Heart left ventricle (tissue), 16 donors: Measurements from ENCODE around the gene SEC22B. TPM values are rescaled to one million over a fixed set of nuclear protein-coding genes. Genes with fewer than 3 reads are reported as not detected.
A peak's percentile ranks its signal among the peaks of the same experiment; 100 is the strongest.
"Not testable (repeated sequence)": the region's sequence is repeated elsewhere in the genome, so short reads cannot be mapped to it uniquely, and the experiment has no call there.

Source experiments
- ATAC-seq, 4 donors: fragments of 200-7000 bp; cut with Tn5 transposase; one replicate each; pipeline ENCODE4 v1.9.1; 2020 to 2022; ENCODE audit warnings: moderate library complexity in 4 of 4, mild to moderate bottlenecking in 3 of 4, moderate number of reproducible peaks in 1 of 4
- DNase-seq, 5 donors: peaks; one replicate each; pipeline ENCODE4 v3.0.0-alpha.2; 2020
- H3K27ac ChIP-seq, 12 donors: fragments of 200-600 bp; sonication (generic) in 4 of 12; one replicate each; pipeline versions ENCODE4 v1.5.0 to v1.8.0; 2016 to 2022; ENCODE audit warnings: mild to moderate bottlenecking in 2 of 12
- H3K27me3 ChIP-seq, 9 donors: fragments of 200-600 bp; sonication (generic) in 2 of 9; one replicate each; pipeline versions ENCODE4 v1.5.1 to v1.8.0; 2016 to 2022; ENCODE audit warnings: mild to moderate bottlenecking in 3 of 9
- H3K36me3 ChIP-seq, 9 donors: fragments of 200-600 bp; sonication (generic) in 2 of 9; one replicate each; pipeline versions ENCODE4 v1.5.0 to v1.8.0; 2018 to 2022; ENCODE audit warnings: mild to moderate bottlenecking in 2 of 9
- H3K4me1 ChIP-seq, 12 donors: fragments of 200-600 bp; sonication (generic) in 4 of 12; one replicate each; pipeline versions ENCODE4 v1.5.0 to v1.8.0; 2016 to 2022; ENCODE audit warnings: mild to moderate bottlenecking in 3 of 12
- H3K4me3 ChIP-seq, 12 donors: fragments of 200-600 bp; sonication (generic) in 4 of 12; one replicate each; pipeline versions ENCODE4 v1.5.0 to v1.8.0; 2017 to 2022; ENCODE audit warnings: mild to moderate bottlenecking in 9 of 12, moderate library complexity in 4 of 12
- H3K9me3 ChIP-seq, 12 donors: fragments of 200-600 bp; sonication (generic) in 4 of 12; one replicate each; pipeline versions ENCODE4 v1.5.0 to v1.8.0; 2016 to 2022; ENCODE audit warnings: mild to moderate bottlenecking in 1 of 12
- WGBS, 4 donors: extraction: QIAGEN DNeasy Blood & Tissue Kit in 2 of 4; methylation state at CpG; one replicate each; pipeline versions ENCODE4 v1.1.5 to v1.1.7; 2013 to 2018; 5-methylcytosine and 5-hydroxymethylcytosine counted together
- intact Hi-C, 10 donors: fragments of 100-400 bp; cut with DNase I; formaldehyde crosslinking; loops; one replicate each; pipeline versions ENCODE4 v1.11.1 to v1.14.2; 2022
- polyA plus RNA-seq, 2 donors: library from polyadenylated mRNA; stranded (reverse); fragments of 200-250 nt; gene quantifications; one replicate each; pipeline ENCODE4 v1.2.3, GENCODE V29; 2013
- total RNA-seq, 9 donors: library from RNA; depleted of rRNA in 2 of 9; stranded (reverse); fragments of >200 nt in 2 of 9; fragmentation: NEBNext Ultra II Directional in 3 of 9; extraction: Animal tissue kit (Norgen Biotek cat#: 25700) in 3 of 9; gene quantifications; one replicate each; pipeline versions ENCODE4 v1.1.0 to v1.2.4, GENCODE V29; 2016 to 2023
- donor health status: ischemic (EF 13 %, LVEDD 7.1; RV severe dilation, severe dysfunction).
- donor health status: healthy with polysubstance abuse.
- donor health status: DM: no; HTN: yes; CAD: no.
- donor health status: DM: no; HTN: no; CAD: no.
- donor health status: ischemic (EF 25% LVEDD 6.9; RV normal size, moderate dysfunction).
- donor health status: ischemic (EF 25% LVEDD 5.7; RV mildly dilated, moderate dysfunction).
- donor health status: healthy.
- donor health status: DM: yes; HTN: yes; CAD: no.
- donor health status: ischemic (EF 35%, LVEDD 5.7; RV mildly dilated, moderate dysfunction).
- donor health status: nonischemic (EF 11% LVEDD 7.7; RV severe dilation, severe dysfunction).
- donor health status: DM: yes; HTN: yes; CAD: no.
- donor health status: PGD.
- donor health status: ischemic (EF 29% LVEDD 5.4; RV normal size, mild dysfunction).
- donor health status: nonischemic (EF 23%, LVEDD 6.1; RV moderate dilation, normal function).

The SEC22B gene
- total and polyA plus RNA-seq, 11 donors, result 10.6 to 20.4 (median 15.4) TPM

DNA sequence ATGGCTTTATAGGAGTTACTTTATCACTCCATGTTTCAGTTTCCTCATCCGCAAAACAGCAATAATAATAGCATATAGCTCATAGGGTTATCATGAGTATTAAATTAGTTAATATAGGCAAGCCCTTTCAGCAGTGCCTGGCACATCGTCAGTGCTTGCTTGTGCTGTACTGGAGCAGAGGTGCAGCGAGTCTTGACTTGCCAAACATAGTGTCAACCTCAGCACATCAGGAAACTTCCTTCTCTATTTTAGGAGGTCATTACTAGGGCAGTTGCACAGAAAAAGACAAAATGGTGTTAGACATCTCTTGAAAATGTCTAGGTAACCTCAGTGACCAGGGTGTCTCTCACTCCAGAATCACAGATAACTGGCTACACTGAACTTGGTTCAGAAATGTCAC lies 72.6 kb downstream of the SEC22B start:
- H3K9me3 ChIP-seq, H3K36me3 ChIP-seq, H3K4me1 ChIP-seq, intact Hi-C loops, H3K4me3 ChIP-seq, H3K27me3 ChIP-seq, H3K27ac ChIP-seq, DNase-seq: not testable (repeated sequence)
- WGBS, 4 donors, result no CpG with 5 or more reads among the region's 3 CpGs
- ATAC-seq, result peak in 1 of 4 donors; percentile 48

GRCh38 chr1:120101593-120101992 lies 74.7 kb downstream of the SEC22B start:
- H3K9me3 ChIP-seq, ATAC-seq, DNase-seq, intact Hi-C loops, H3K36me3 ChIP-seq, H3K4me1 ChIP-seq, H3K27me3 ChIP-seq, H3K27ac ChIP-seq, H3K4me3 ChIP-seq: not testable (repeated sequence)
- 79 to 90% (median 85%) methylated on average over 1 of the region's 1 CpG for WGBS, 4 donors

Other genes with a start within 250 kb of the SEC22B start
- 10 to 100 TPM; 16.3 to 68.7 (median 26.5) TPM for gene NOTCH2, start 106.9 kb downstream of the SEC22B start, total RNA-seq
- gene NOTCH2, start 106.9 kb downstream of the SEC22B start, polyA plus RNA-seq, result 10 to 100 TPM in 1 of 2 donors, 1 to 10 TPM in 1; 4.6 to 20.7 TPM
- 1 to 10 TPM; 1.2 to 4.0 (median 2.3) TPM for gene NBPF8, start 238.5 kb upstream of the SEC22B start, total RNA-seq
- 1 to 10 TPM; 2.3 to 3.3 TPM for gene NBPF8, start 238.5 kb upstream of the SEC22B start, polyA plus RNA-seq